ENCODE data around the gene PTPA.

GRCh38 chr9:129078691-129079503 is 32.3 kb upstream of the PTPA start:
- TF ChIP-seq SPI1 (IDR thresholded peaks at IDR 0.05; ENCODE audit: low read depth, low read length): no peak
- TF ChIP-seq POLR2AphosphoS5 (IDR thresholded peaks at IDR 0.05; ENCODE audit: low read depth, low read length): no peak
- no peak for TF ChIP-seq POLR2A (IDR thresholded peaks at IDR 0.05; ENCODE audit: low read depth, low read length)
- no peak for TF ChIP-seq TAF1 (IDR thresholded peaks at IDR 0.05; ENCODE audit: low read depth, low read length)
